ENCODE measurements around the gene NFE2L3.
"Not testable (repeated sequence)": the region's sequence is repeated elsewhere in the genome, so short reads cannot be mapped to it uniquely, and the experiment has no call there.

Gene NFE2L3
- long read RNA-seq, donor 1, transcript NFE2L3-202 (1 exons, 2,258 nt): major isoform, 11 of 1,910 reads
- long read RNA-seq, donor 1, partial matches to known transcripts: 1,759 of 1,910 reads
- long read RNA-seq, donor 1, other reads (novel, unspliced or antisense): 136 of 1,910 reads
- long read RNA-seq, donor 2, transcript NFE2L3-202 (1 exons, 2,258 nt): major isoform, 13 of 17 reads
- long read RNA-seq, donor 2, partial matches to known transcripts: 0 of 17 reads
- long read RNA-seq, donor 2, other reads (novel, unspliced or antisense): 0 of 17 reads
- long read RNA-seq, donor 3, transcript NFE2L3-201 (4 exons, 3,686 nt): minor isoform, 7 of 587 reads
- long read RNA-seq, donor 3, transcript NFE2L3-202 (1 exons, 2,258 nt): major isoform, 12 of 587 reads
- long read RNA-seq, donor 3, partial matches to known transcripts: 432 of 587 reads
- long read RNA-seq, donor 3, other reads (novel, unspliced or antisense): 136 of 587 reads
- long read RNA-seq, donor 4, transcript NFE2L3-202 (1 exons, 2,258 nt): major isoform, 17 of 2,032 reads
- long read RNA-seq, donor 4, partial matches to known transcripts: 1,866 of 2,032 reads
- long read RNA-seq, donor 4, other reads (novel, unspliced or antisense): 146 of 2,032 reads
- long read RNA-seq, donor 5, transcript NFE2L3-202 (1 exons, 2,258 nt): major isoform, 14 of 1,906 reads
- long read RNA-seq, donor 5, partial matches to known transcripts: 1,664 of 1,906 reads
- long read RNA-seq, donor 5, other reads (novel, unspliced or antisense): 225 of 1,906 reads
- long read RNA-seq, donor 6, transcript NFE2L3-202 (1 exons, 2,258 nt): major isoform, 7 of 1,401 reads
- long read RNA-seq, donor 6, partial matches to known transcripts: 1,152 of 1,401 reads
- long read RNA-seq, donor 6, other reads (novel, unspliced or antisense): 239 of 1,401 reads
- long read RNA-seq, donor 7, transcript NFE2L3-201 (4 exons, 3,686 nt): minor isoform, 13 of 29 reads
- long read RNA-seq, donor 7, transcript NFE2L3-202 (1 exons, 2,258 nt): major isoform, 16 of 29 reads
- long read RNA-seq, donor 7, partial matches to known transcripts: 0 of 29 reads
- long read RNA-seq, donor 7, other reads (novel, unspliced or antisense): 0 of 29 reads
- long read RNA-seq, donor 8, transcript NFE2L3-201 (4 exons, 3,686 nt): minor isoform, 6 of 1,478 reads
- long read RNA-seq, donor 8, transcript NFE2L3-202 (1 exons, 2,258 nt): major isoform, 19 of 1,478 reads
- long read RNA-seq, donor 8, partial matches to known transcripts: 1,379 of 1,478 reads
- long read RNA-seq, donor 8, other reads (novel, unspliced or antisense): 74 of 1,478 reads

- peak; percentile 85 for DNase-seq
Observed at GRCh38 chr7:26151953-26152781, at the start of gene NFE2L3. Gene NFE2L3 (plus strand): TSS chr7:26152198. CDS start chr7:26152499, 301 bp downstream.

GRCh38 chr7:26103596-26103995 is 48.4 kb upstream of the NFE2L3 start:
- DNase-seq: no peak

GRCh38 chr7:26105236-26105635 is 46.8 kb upstream of the NFE2L3 start:
- DNase-seq: no peak

GRCh38 chr7:26105931-26106330 is 46.1 kb upstream of the NFE2L3 start:
- no peak for DNase-seq

GRCh38 chr7:26112203-26112740 is 39.7 kb upstream of the NFE2L3 start:
- DNase-seq: no peak

- DNase-seq: no peak
Observed at GRCh38 chr7:26115650-26116049, 36.3 kb upstream of the NFE2L3 start.

GRCh38 chr7:26117142-26117807 is 34.7 kb upstream of the NFE2L3 start:
- DNase-seq: no peak

GRCh38 chr7:26117970-26118369 is 34.0 kb upstream of the NFE2L3 start:
- DNase-seq: no peak

GRCh38 chr7:26122745-26123144 is 29.3 kb upstream of the NFE2L3 start:
- no peak for DNase-seq

GRCh38 chr7:26124775-26125174 is 27.2 kb upstream of the NFE2L3 start:
- DNase-seq: not testable (repeated sequence)

- DNase-seq: no peak
Observed at GRCh38 chr7:26127411-26127810, 24.6 kb upstream of the NFE2L3 start.

- DNase-seq: no peak
Observed at GRCh38 chr7:26131056-26131589, 20.9 kb upstream of the NFE2L3 start.

- DNase-seq: no peak
Observed at GRCh38 chr7:26135076-26135475, 16.9 kb upstream of the NFE2L3 start.

- DNase-seq: no peak
Observed at GRCh38 chr7:26135551-26135950, 16.4 kb upstream of the NFE2L3 start.

- DNase-seq: no peak
Observed at GRCh38 chr7:26136831-26137230, 15.2 kb upstream of the NFE2L3 start.

- DNase-seq: no peak
Observed at GRCh38 chr7:26140380-26140779, 11.6 kb upstream of the NFE2L3 start.

GRCh38 chr7:26141077-26141476 is 10.9 kb upstream of the NFE2L3 start:
- no peak for DNase-seq

GRCh38 chr7:26143298-26144048 is 8.5 kb upstream of the NFE2L3 start:
- no peak for DNase-seq

All from right kidney (tissue), 9 donors.